Keratinocyte (primary cell): ENCODE results near the gene UPF3A. TPM values are rescaled to one million over a fixed set of nuclear protein-coding genes. Genes with fewer than 3 reads are reported as not detected.

Source experiments
- DNase-seq: peaks from one replicate; pipeline ENCODE4 v3.0.0-alpha.2; 2011; ENCODE audit warnings: low read depth, missing footprints, low spot score
- FAIRE-seq: peaks from 2 replicates; lab custom pipeline; 2011; peaks lifted over from hg19 to GRCh38; lab: Jason Lieb, UNC
- H2AFZ ChIP-seq: 2 replicates; pipeline ENCODE4 v1.6.0; 2012; ENCODE audit warnings: low read length, control low read depth, inconsistent platforms; ENCODE audit not compliant: control insufficient read depth
- H3K27ac ChIP-seq: 2 replicates; pipeline ENCODE4 v1.5.1; 2011; ENCODE audit warnings: low read length; ENCODE audit not compliant: control insufficient read depth, insufficient read depth
- H3K27me3 ChIP-seq: 3 replicates; pipeline ENCODE4 v1.6.0; 2011; ENCODE audit warnings: low read length; ENCODE audit not compliant: control insufficient read depth, insufficient read depth; ENCODE audit errors: extremely low read depth
- H3K36me3 ChIP-seq, 2 experiments: 2 replicates in 1 of 2; 3 replicates in 1 of 2; pipeline ENCODE4 v1.5.1; 2011; ENCODE audit warnings: low read length in 2 of 2, mild to moderate bottlenecking in 1 of 2; ENCODE audit not compliant: control insufficient read depth in 2 of 2, insufficient read depth in 2 of 2; ENCODE audit errors: extremely low read depth in 1 of 2
- H3K4me1 ChIP-seq: 3 replicates; pipeline ENCODE4 v1.5.1; 2011; ENCODE audit warnings: low read length; ENCODE audit not compliant: control insufficient read depth, insufficient read depth; ENCODE audit errors: extremely low read depth
- H3K4me2 ChIP-seq: 3 replicates; pipeline ENCODE4 v1.6.0; 2011; ENCODE audit warnings: low read depth, low read length; ENCODE audit not compliant: control insufficient read depth, insufficient read depth; ENCODE audit errors: extremely low read depth
- H3K4me3 ChIP-seq, 3 experiments: fragments of 200-600 bp in 1 of 3; sonication (generic) in 1 of 3; 2 replicates in 2 of 3; 3 replicates in 1 of 3; pipeline ENCODE4 v1.5.1; 2011 to 2016; ENCODE audit warnings: low read length in 3 of 3, mild to moderate bottlenecking in 3 of 3, control low read depth in 2 of 3, inconsistent platforms in 1 of 3, low read depth in 1 of 3, mixed read lengths in 1 of 3, mixed run types in 1 of 3, moderate library complexity in 1 of 3; ENCODE audit not compliant: control insufficient read depth in 2 of 3, insufficient read depth in 2 of 3; ENCODE audit errors: extremely low read depth in 1 of 3
- H3K79me2 ChIP-seq: 2 replicates; pipeline ENCODE4 v1.6.0; 2012; ENCODE audit warnings: low read length; ENCODE audit not compliant: control insufficient read depth, insufficient read depth
- H3K9ac ChIP-seq: 3 replicates; pipeline ENCODE4 v1.6.0; 2011; ENCODE audit warnings: low read length; ENCODE audit not compliant: control insufficient read depth, insufficient read depth; ENCODE audit errors: extremely low read depth
- H3K9me1 ChIP-seq: 3 replicates; pipeline ENCODE4 v1.6.0; 2011; ENCODE audit warnings: low read length; ENCODE audit not compliant: control insufficient read depth, insufficient read depth; ENCODE audit errors: extremely low read depth
- H3K9me3 ChIP-seq: 2 replicates; pipeline ENCODE4 v1.5.1; 2012; ENCODE audit warnings: low read depth, low read length; ENCODE audit not compliant: control insufficient read depth
- H4K20me1 ChIP-seq: 3 replicates; pipeline ENCODE4 v1.6.0; 2011; ENCODE audit warnings: low read length; ENCODE audit not compliant: control insufficient read depth, insufficient read depth; ENCODE audit errors: extremely low read depth
- EZH2 ChIP-seq: IDR thresholded peaks from one replicate; pipeline ENCODE4 v1.6.1; 2012; ENCODE audit warnings: inconsistent platforms, mild to moderate bottlenecking, low read length, moderate library complexity
- dilution Hi-C: fragments of 300-500 bp; cut with MboI; formaldehyde crosslinking; loops from one replicate; pipeline ENCODE4 v1.7.0; 2020; ENCODE audit warnings: low sequenced_read_pairs; ENCODE audit not compliant: extremely low pct_ligation_motif_present
- polyA plus RNA-seq, 5 experiments: library from polyadenylated mRNA; depleted of rRNA in 3 of 5; stranded (reverse) in 3 of 5; stranded (forward) in 1 of 5; unstranded in 1 of 5; fragments of >200 nt; gene quantifications; 1 replicate in 1 of 5; 2 replicates in 3 of 5; 3 replicates in 1 of 5; pipeline versions ENCODE4 v1.2.1 to v1.2.3, GENCODE V29; 2011 to 2012; ENCODE audit warnings: missing spikeins in 2 of 5, low read depth in 1 of 5, low replicate concordance in 1 of 5
- TF ChIP-seq, protein P1 (sequence below), 3 experiments: IDR thresholded peaks in 1 of 3; conservative IDR thresholded peaks in 1 of 3; optimal IDR thresholded peaks in 1 of 3; 2 replicates in 2 of 3; 3 replicates in 1 of 3; pipeline versions ENCODE3 to v1.5.1; 2011; ENCODE audit warnings: low read length in 3 of 3, mild to moderate bottlenecking in 3 of 3, moderate library complexity in 2 of 3, control low read depth in 1 of 3, inconsistent platforms in 1 of 3; ENCODE audit not compliant: insufficient read depth in 2 of 3; ENCODE audit errors: extremely low read depth in 1 of 3

Gene UPF3A
- polyA plus RNA-seq, 1 donor (not counting 4 experiments of a cell fraction or from before 2014, with no cell fraction given) = 60.8 TPM

- H3K9me3 ChIP-seq = no peaks in the 10 kb centered on the region
- DNase-seq = no peak
- H3K27ac ChIP-seq = no peak overlapping the region
- no peaks in the 10 kb centered on the region for H3K9me1 ChIP-seq
- peaks cover 5% of the 10 kb centered on the region for H3K79me2 ChIP-seq
- no peaks in the 10 kb centered on the region for H4K20me1 ChIP-seq
- no peak overlapping the region for H2AFZ ChIP-seq
- no peak overlapping the region for H3K4me2 ChIP-seq
- H3K4me3 ChIP-seq = no peak overlapping the region
- no peak for TF ChIP-seq EZH2
- TF ChIP-seq, protein P1, sequence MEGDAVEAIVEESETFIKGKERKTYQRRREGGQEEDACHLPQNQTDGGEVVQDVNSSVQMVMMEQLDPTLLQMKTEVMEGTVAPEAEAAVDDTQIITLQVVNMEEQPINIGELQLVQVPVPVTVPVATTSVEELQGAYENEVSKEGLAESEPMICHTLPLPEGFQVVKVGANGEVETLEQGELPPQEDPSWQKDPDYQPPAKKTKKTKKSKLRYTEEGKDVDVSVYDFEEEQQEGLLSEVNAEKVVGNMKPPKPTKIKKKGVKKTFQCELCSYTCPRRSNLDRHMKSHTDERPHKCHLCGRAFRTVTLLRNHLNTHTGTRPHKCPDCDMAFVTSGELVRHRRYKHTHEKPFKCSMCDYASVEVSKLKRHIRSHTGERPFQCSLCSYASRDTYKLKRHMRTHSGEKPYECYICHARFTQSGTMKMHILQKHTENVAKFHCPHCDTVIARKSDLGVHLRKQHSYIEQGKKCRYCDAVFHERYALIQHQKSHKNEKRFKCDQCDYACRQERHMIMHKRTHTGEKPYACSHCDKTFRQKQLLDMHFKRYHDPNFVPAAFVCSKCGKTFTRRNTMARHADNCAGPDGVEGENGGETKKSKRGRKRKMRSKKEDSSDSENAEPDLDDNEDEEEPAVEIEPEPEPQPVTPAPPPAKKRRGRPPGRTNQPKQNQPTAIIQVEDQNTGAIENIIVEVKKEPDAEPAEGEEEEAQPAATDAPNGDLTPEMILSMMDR (optimal IDR thresholded peaks at IDR 0.05 in 1 of 3, IDR thresholded peaks at IDR 0.05 in 1 of 3, conservative IDR thresholded peaks at IDR 0.05 in 1 of 3; ENCODE audit: extremely low read depth in 1 of 3, insufficient read depth in 2 of 3, low read length in 3 of 3) = no peak
- dilution Hi-C loops = no loop called here
- H3K9ac ChIP-seq = no peak overlapping the region
- no peaks in the 10 kb centered on the region for H3K4me1 ChIP-seq
- H3K27me3 ChIP-seq = no peaks in the 10 kb centered on the region
- peaks cover 27 to 34% of the 10 kb centered on the region in 2 experiments for H3K36me3 ChIP-seq
- FAIRE-seq = no peak
Measured at GRCh38 chr13:114243971-114244370, 37.4 kb upstream of the UPF3A start.

DNA sequence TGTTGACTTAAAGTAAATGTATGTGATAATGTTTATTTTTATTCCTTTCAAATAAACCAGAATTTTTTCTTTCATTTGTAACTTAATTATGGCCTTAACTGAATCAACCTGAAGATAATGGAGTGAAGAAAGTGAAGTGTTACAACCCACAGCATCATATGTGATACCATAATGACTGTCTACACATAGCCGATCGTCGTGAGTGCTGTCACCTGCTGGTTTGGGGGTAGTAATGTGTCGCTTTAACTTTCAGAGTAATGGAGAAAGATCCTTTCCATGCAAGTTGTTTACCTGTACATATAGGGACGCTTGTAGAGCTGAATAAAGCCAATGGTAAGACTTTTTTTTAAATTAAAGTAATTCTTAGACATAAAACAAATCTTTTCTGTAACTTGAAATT, 36.8 kb upstream of the UPF3A start:
- Histone ChIP-seq H3K9ac (no peak overlapping the region), H3K4me1 (peaks cover 5% of the 10 kb centered on the region), H3K4me3 (no peak overlapping the region), H3K9me1 (no peaks in the 10 kb centered on the region), H3K79me2 (peaks cover 5% of the 10 kb centered on the region), H3K27me3 (no peaks in the 10 kb centered on the region), H2AFZ (no peak overlapping the region), H3K27ac (no peak overlapping the region), H3K36me3 (peaks cover 25 to 29% of the 10 kb centered on the region in 2 experiments), H3K4me2 (no peak overlapping the region), H4K20me1 (no peaks in the 10 kb centered on the region), H3K9me3 (no peaks in the 10 kb centered on the region)
- FAIRE-seq (no peak), DNase-seq (no peak)
- dilution Hi-C loops = no loop called here
- TF ChIP-seq EZH2 = no peak
- TF ChIP-seq, protein P1 (optimal IDR thresholded peaks at IDR 0.05 in 1 of 3, IDR thresholded peaks at IDR 0.05 in 1 of 3, conservative IDR thresholded peaks at IDR 0.05 in 1 of 3; ENCODE audit: extremely low read depth in 1 of 3, insufficient read depth in 2 of 3, low read length in 3 of 3) = no peak
